ENCODE measurements around the gene PEMT. TPM values are rescaled to one million over a fixed set of nuclear protein-coding genes. Genes with fewer than 3 reads are reported as not detected.

The PEMT gene
- total and polyA plus RNA-seq, 2 donors (not counting 1 experiment from before 2014, with no cell fraction given) = 10.7 to 20.3 TPM

GRCh38 chr17:17485420-17485819 is 106.1 kb downstream of the PEMT start:
- Histone ChIP-seq H3K36me3 (replicated peaks in 1 of 2; ENCODE audit: control extremely low read depth in 1 of 2, control insufficient read depth in 1 of 2, extremely low read depth in 1 of 2, insufficient read depth in 2 of 2, low read length in 1 of 2) (peaks cover 2 to 19% of the 10 kb centered on the region in 2 experiments), H3K4me2 (replicated peaks; ENCODE audit: low read depth, low read length, poor library complexity, severe bottlenecking) (no peak overlapping the region), H3K4me3 (ENCODE audit: control extremely low read depth in 1 of 5, extremely low read depth in 1 of 5, insufficient read depth in 1 of 5, low read depth in 2 of 5, low read length in 4 of 5) (no peak overlapping the region), H3K79me2 (ENCODE audit: control insufficient read depth, insufficient read depth, low read length) (peaks cover 36% of the 10 kb centered on the region), H2AFZ (ENCODE audit: insufficient read depth, low read depth, low read length, poor library complexity, severe bottlenecking) (no peak overlapping the region), H3K27ac (ENCODE audit: low read length in 2 of 2) (no peak overlapping the region), H3K4me1 (ENCODE audit: control insufficient read depth in 2 of 2, insufficient read depth in 2 of 2, low read length in 2 of 2) (no peaks in the 10 kb centered on the region), H3K9ac (ENCODE audit: low read length) (no peak overlapping the region), H3K9me3 (ENCODE audit: control extremely low read depth in 1 of 3, control insufficient read depth in 2 of 3, insufficient read depth in 1 of 3, low read length in 2 of 3) (no peaks in the 10 kb centered on the region), H4K20me1 (ENCODE audit: control insufficient read depth, insufficient read depth, low read length, poor library complexity, severe bottlenecking) (peaks cover 45% of the 10 kb centered on the region), H3K27me3 (replicated peaks in 1 of 4; ENCODE audit: control extremely low read depth in 1 of 4, control insufficient read depth in 3 of 4, insufficient read depth in 4 of 4, low read length in 3 of 4) (no peaks in the 10 kb centered on the region)
- Mint-ChIP-seq H3K4me3 (no peak overlapping the region), H3K4me1 (peaks cover 25% of the 10 kb centered on the region), H3K27ac (no peak overlapping the region), H3K27me3 (no peaks in the 10 kb centered on the region), H3K9me3 (ENCODE audit: insufficient read depth) (no peaks in the 10 kb centered on the region)
- intact Hi-C loops (cut with micrococcal nuclease) = no loop called here
- WGBS (ENCODE audit: insufficient coverage) = 91% methylated on average over 3 of the region's 6 CpGs
- ChIA-PET CTCF (no interaction called here), POLR2A (no interaction called here)
- DNase-seq = no peak
- ATAC-seq (ENCODE audit: low read depth) = no peak
- TF ChIP-seq EZH2 (IDR thresholded peaks at IDR 0.05; ENCODE audit: borderline replicate concordance, insufficient read depth, low read depth, low read length, poor library complexity, severe bottlenecking) = no peak
- TF ChIP-seq CTCF (IDR thresholded peaks at IDR 0.05) = no peak

GRCh38 chr17:17484451-17484899 is 107.0 kb downstream of the PEMT start:
- peaks cover 2 to 16% of the 10 kb centered on the region in 2 experiments for H3K36me3 ChIP-seq (replicated peaks in 1 of 2; ENCODE audit: control extremely low read depth in 1 of 2, control insufficient read depth in 1 of 2, extremely low read depth in 1 of 2, insufficient read depth in 2 of 2, low read length in 1 of 2)
- Mint-ChIP-seq H3K27ac (no peak overlapping the region), H3K9me3 (ENCODE audit: insufficient read depth) (no peaks in the 10 kb centered on the region), H3K4me1 (peaks cover 27% of the 10 kb centered on the region), H3K4me3 (no peak overlapping the region), H3K27me3 (no peaks in the 10 kb centered on the region)
- no peak for ATAC-seq (ENCODE audit: low read depth)
- TF ChIP-seq EZH2 (IDR thresholded peaks at IDR 0.05; ENCODE audit: borderline replicate concordance, insufficient read depth, low read depth, low read length, poor library complexity, severe bottlenecking) (no peak), CTCF (IDR thresholded peaks at IDR 0.05) (no peak)
- 34% methylated on average over 9 of the region's 12 CpGs for WGBS (ENCODE audit: insufficient coverage)
- H3K79me2 ChIP-seq (ENCODE audit: control insufficient read depth, insufficient read depth, low read length) = peaks cover 45% of the 10 kb centered on the region
- H3K27me3 ChIP-seq (replicated peaks in 1 of 4; ENCODE audit: control extremely low read depth in 1 of 4, control insufficient read depth in 3 of 4, insufficient read depth in 4 of 4, low read length in 3 of 4) = no peaks in the 10 kb centered on the region
- CTCF ChIA-PET = interaction anchor here (0.6 to 1.3 kb wide), 2 partner anchors 12 to 167 kb away, joined by 3 to 4 read pairs; partner anchors contain the start of gene RASD1
- no peak overlapping the region for H2AFZ ChIP-seq (ENCODE audit: insufficient read depth, low read depth, low read length, poor library complexity, severe bottlenecking)
- H3K9ac ChIP-seq (ENCODE audit: low read length) = no peak overlapping the region
- POLR2A ChIA-PET = no interaction called here
- no peak overlapping the region for H3K4me2 ChIP-seq (replicated peaks; ENCODE audit: low read depth, low read length, poor library complexity, severe bottlenecking)
- H3K4me1 ChIP-seq (ENCODE audit: control insufficient read depth in 2 of 2, insufficient read depth in 2 of 2, low read length in 2 of 2) = no peaks in the 10 kb centered on the region
- no peak overlapping the region for H3K27ac ChIP-seq (ENCODE audit: low read length in 2 of 2)
- peaks cover 51% of the 10 kb centered on the region for H4K20me1 ChIP-seq (ENCODE audit: control insufficient read depth, insufficient read depth, low read length, poor library complexity, severe bottlenecking)
- no peak overlapping the region for H3K4me3 ChIP-seq (ENCODE audit: control extremely low read depth in 1 of 5, extremely low read depth in 1 of 5, insufficient read depth in 1 of 5, low read depth in 2 of 5, low read length in 4 of 5)
- no peak for DNase-seq
- H3K9me3 ChIP-seq (ENCODE audit: control extremely low read depth in 1 of 3, control insufficient read depth in 2 of 3, insufficient read depth in 1 of 3, low read length in 2 of 3) = no peaks in the 10 kb centered on the region
- intact Hi-C loops (cut with micrococcal nuclease) = no loop called here
